Activated T-cell treated with anti-CD3 and anti-CD28 coated beads, Interleukin-2, amount 50 U/mL, for 72 hours (primary cell): ENCODE data around the gene ABTB2. TPM values are rescaled to one million over a fixed set of nuclear protein-coding genes. Genes with fewer than 3 reads are reported as not detected.

ENCODE experiments used
- ATAC-seq, 2 donors: fragments of 150-1000 bp; cut with Tn5 transposase; replicated peaks in 1 of 2; 2 replicates each; pipeline ENCODE4 v1.10.0; 2021; ENCODE audit warnings: moderate library complexity in 2 of 2, mild to moderate bottlenecking in 1 of 2
- DNase-seq, 2 donors: peaks; one replicate each; pipeline ENCODE4 v3.0.0; 2021 to 2022; ENCODE audit warnings: mixed read lengths in 1 of 2
- H3K27ac Mint-ChIP-seq: one replicate; pipeline ENCODE4 v1.8.0; 2022; ENCODE audit warnings: mild to moderate bottlenecking, moderate library complexity, mixed read lengths
- H3K27me3 Mint-ChIP-seq: one replicate; pipeline ENCODE4 v1.8.0; 2022; ENCODE audit warnings: low read depth, mixed read lengths
- H3K36me3 Mint-ChIP-seq, 2 donors: one replicate each; pipeline ENCODE4 v1.8.0; 2022; ENCODE audit warnings: mixed read lengths in 2 of 2, mild to moderate bottlenecking in 1 of 2; ENCODE audit not compliant: insufficient read depth in 2 of 2
- H3K4me1 Mint-ChIP-seq: one replicate; pipeline ENCODE4 v1.8.0; 2022; ENCODE audit warnings: low read depth, mixed read lengths
- H3K4me3 Mint-ChIP-seq, 2 donors: one replicate each; pipeline ENCODE4 v1.8.0; 2022; ENCODE audit warnings: mild to moderate bottlenecking in 2 of 2, mixed read lengths in 2 of 2, moderate library complexity in 2 of 2
- H3K9me3 Mint-ChIP-seq, 2 donors: one replicate each; pipeline ENCODE4 v1.8.0; 2022; ENCODE audit warnings: mixed read lengths in 2 of 2
- total RNA-seq, 2 donors: library from RNA; stranded (reverse); gene quantifications; one replicate each; pipeline ENCODE4 v1.2.3, GENCODE V29; 2022

ABTB2 gene
- total RNA-seq, 2 donors from 2014 or later, result 2.2 to 5.6 TPM

DNA sequence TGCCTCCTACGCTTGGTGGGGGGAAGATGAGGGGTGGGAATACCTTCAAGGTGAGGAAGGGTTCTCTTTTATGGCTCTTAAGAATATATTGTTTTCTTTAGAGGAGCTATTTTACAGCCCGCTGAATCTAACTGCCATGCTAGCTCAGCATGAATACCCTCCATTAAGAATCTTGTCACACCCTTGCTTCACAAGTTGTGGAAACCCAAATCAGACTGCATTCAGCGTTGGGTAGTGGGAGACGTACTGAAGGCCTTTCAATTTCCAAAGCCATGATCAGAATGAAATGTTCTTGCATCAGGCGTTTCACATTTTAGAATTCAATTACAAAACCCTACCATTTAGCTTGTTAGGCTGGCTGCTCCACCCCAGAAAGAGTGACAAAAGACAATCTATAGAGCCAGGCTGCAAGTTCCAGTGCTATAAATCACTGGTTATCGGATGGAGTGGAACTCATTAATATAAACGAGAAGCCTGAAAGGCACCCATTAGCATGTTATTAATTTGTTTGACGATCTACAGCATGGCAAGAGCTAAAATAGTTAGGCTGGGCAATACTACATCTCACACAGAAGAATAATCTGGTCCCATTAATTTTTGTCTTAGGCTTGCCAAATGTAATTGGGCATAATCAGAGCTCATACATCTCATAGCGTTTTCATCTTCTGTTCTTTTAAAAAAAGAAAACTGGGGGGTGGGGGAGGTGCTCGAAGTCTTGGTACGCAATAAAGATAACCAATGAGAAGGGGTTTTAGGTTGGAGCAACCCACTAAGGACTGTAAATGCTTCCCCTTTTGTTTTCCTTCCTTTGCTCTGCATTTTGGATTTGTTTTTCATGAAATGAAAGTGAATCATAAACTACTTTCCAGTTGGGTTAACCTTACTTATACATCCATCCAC, 57.5 kb downstream of the ABTB2 start:
- peaks cover 2% of the 10 kb centered on the region for H3K27me3 Mint-ChIP-seq
- H3K9me3 Mint-ChIP-seq, result no peaks in the 10 kb centered on the region
- no peak overlapping the region for H3K4me3 Mint-ChIP-seq
- DNase-seq (no peak), ATAC-seq (no peak)
- H3K27ac Mint-ChIP-seq, result no peak overlapping the region
- H3K4me1 Mint-ChIP-seq, result peaks cover 11% of the 10 kb centered on the region
- H3K36me3 Mint-ChIP-seq, result no peaks in the 10 kb centered on the region

DNA sequence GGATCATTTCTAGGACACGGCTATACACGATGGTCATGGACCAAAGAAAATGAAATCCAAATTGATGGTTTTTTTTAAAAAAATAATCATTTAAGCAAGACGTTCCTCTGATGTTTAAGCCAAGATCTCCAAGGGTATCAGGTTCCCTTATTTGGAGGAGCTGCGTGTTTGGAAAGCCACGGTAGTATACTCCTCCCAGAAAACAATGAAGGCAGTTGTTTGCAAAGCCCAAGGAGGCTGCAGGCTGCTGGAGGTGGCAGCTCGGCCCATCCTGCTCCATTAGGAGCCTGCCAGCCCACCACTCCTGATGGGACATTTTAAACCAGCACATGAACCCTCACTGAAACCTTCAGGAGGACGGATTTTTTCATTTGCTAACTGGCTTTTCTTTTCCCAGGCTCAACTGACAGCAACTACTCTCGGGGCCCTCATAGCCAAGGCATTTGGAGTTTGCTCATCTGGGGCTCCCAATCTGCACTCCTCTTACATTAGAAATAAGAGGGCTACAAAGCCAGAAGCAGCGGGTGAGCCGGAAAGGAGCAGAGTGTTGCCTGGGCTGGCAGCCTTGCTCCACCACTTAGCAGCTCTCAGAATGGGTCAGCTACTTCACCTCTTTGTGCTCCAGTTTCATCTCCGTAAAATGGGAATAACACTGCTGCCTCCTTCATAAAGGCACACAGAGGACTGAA, 58.4 kb downstream of the ABTB2 start:
- DNase-seq (no peak), ATAC-seq (no peak)
- no peaks in the 10 kb centered on the region for H3K27me3 Mint-ChIP-seq
- no peak overlapping the region for H3K4me3 Mint-ChIP-seq
- H3K27ac Mint-ChIP-seq, result no peak overlapping the region
- H3K4me1 Mint-ChIP-seq, result peaks cover 11% of the 10 kb centered on the region
- no peaks in the 10 kb centered on the region for H3K36me3 Mint-ChIP-seq
- H3K9me3 Mint-ChIP-seq, result no peaks in the 10 kb centered on the region

DNA sequence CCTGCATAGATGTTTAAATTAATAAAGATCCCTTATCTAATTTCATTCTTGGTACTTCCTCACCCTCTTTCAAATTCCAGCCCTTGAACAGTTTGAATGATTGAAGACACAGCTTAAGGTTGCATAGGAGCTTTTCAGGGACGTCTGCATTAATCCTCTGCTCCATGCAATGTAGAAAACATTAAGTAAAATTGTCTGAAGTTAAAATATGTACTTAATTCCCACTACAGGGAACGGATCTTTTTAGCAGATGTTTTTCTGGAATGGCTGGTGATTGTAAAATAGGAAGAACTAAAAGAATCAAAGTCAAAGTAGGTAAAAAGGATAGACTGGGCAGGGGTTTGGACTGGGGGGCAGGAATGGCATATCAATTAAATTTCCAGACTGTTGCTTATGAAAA, 58.9 kb downstream of the ABTB2 start:
- H3K4me1 Mint-ChIP-seq, result peaks cover 11% of the 10 kb centered on the region
- no peak for ATAC-seq
- no peak overlapping the region for H3K4me3 Mint-ChIP-seq
- H3K27me3 Mint-ChIP-seq, result no peaks in the 10 kb centered on the region
- H3K27ac Mint-ChIP-seq, result no peak overlapping the region
- no peaks in the 10 kb centered on the region for H3K36me3 Mint-ChIP-seq
- no peak for DNase-seq
- no peaks in the 10 kb centered on the region for H3K9me3 Mint-ChIP-seq

DNA sequence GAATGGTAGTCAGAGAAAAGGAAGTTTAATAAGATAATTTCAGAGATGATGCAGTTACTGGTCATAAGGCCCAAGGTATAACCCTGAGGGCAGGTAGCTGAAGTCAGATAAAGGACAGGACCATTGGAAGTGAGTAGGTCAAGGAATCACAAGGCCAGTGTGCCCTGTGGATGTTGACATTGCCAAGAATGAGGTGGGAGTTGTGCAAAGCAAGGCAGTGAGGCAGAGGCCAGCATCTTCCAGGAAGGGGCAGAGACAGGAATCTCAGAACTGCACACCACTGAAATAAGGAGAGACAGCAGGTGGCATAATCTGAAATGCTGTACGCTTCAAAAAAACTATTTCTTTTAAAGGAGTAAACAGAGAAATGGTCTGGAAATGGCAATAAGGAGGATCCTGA, 61.4 kb downstream of the ABTB2 start:
- ATAC-seq, result no peak

DNA sequence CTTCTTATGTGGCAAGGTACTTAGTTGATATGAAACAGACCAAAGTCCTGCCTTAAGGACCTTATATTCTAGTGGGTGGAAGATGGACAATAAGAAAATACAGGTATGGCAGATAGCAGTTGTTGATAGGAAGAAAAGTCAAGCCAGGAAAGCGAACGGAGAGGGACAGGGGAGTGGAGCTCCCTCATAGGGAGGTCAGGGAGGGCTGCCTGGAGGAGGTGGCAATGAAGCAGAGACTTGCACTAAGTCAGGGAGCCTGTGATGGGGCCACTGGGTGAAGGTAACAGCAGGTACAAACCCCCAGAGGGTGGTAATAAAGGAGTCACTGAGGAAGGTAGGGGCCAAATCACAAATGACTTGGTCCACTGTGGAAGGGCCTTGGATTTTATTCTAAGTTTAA, 65.3 kb downstream of the ABTB2 start:
- Mint-ChIP-seq H3K27ac (no peak overlapping the region), H3K27me3 (no peaks in the 10 kb centered on the region), H3K4me3 (no peak overlapping the region), H3K9me3 (no peaks in the 10 kb centered on the region), H3K36me3 (no peaks in the 10 kb centered on the region), H3K4me1 (no peaks in the 10 kb centered on the region)
- no peak for DNase-seq
- ATAC-seq, result no peak

More for the DNA sequence above, 61.4 kb downstream of the ABTB2 start:
- Mint-ChIP-seq H3K36me3 (no peaks in the 10 kb centered on the region), H3K9me3 (no peaks in the 10 kb centered on the region), H3K27ac (no peak overlapping the region), H3K4me3 (no peak overlapping the region), H3K4me1 (no peaks in the 10 kb centered on the region), H3K27me3 (no peaks in the 10 kb centered on the region)
- DNase-seq, result no peak

DNA sequence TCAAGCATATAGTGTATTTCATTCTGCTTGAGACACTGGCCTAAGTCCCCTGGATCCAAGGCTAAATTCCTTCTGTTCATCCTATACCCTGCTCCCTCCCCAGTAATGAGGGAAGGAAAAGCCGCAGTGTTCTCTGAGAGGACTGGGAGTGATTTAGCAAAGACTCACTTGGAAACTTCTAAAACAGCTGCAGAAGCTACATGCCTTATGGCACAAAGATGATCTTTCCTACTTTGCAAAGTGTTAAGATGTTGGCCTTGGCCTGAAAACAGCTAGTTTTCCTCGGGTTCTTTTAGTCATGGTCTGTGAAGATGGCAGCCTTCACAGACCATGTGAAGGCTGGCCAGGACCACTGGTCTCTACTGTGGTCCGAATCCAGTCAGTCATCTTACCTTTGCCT, 65.7 kb downstream of the ABTB2 start:
- H3K4me3 Mint-ChIP-seq, result no peak overlapping the region
- H3K27me3 Mint-ChIP-seq, result no peaks in the 10 kb centered on the region
- no peak for DNase-seq
- no peaks in the 10 kb centered on the region for H3K9me3 Mint-ChIP-seq
- ATAC-seq, result no peak
- H3K27ac Mint-ChIP-seq, result no peak overlapping the region
- H3K36me3 Mint-ChIP-seq, result no peaks in the 10 kb centered on the region
- H3K4me1 Mint-ChIP-seq, result no peaks in the 10 kb centered on the region

DNA sequence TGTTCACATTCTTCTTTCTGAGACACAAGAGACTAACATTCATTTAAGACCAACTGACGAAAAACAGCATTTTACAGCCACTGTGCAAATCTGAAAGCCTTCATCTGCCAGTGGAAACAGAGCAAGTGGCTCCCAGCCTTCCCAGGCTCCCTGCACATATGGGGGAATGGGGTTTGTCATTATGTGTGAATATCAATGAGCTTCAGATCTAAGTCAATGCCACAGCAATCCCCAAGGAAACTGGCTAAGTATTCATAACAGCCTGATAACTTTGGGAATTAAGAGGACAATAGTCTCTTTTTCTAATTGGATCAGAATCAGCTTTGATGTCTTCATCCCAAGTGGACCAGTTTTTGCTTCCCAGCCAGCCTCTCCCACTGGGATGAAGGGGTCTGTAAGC, 66.9 kb downstream of the ABTB2 start:
- DNase-seq (no peak), ATAC-seq (no peak)
- no peaks in the 10 kb centered on the region for H3K36me3 Mint-ChIP-seq
- H3K27ac Mint-ChIP-seq, result no peak overlapping the region
- H3K27me3 Mint-ChIP-seq, result no peaks in the 10 kb centered on the region
- H3K4me1 Mint-ChIP-seq, result no peaks in the 10 kb centered on the region
- H3K9me3 Mint-ChIP-seq, result no peaks in the 10 kb centered on the region
- no peak overlapping the region for H3K4me3 Mint-ChIP-seq

DNA sequence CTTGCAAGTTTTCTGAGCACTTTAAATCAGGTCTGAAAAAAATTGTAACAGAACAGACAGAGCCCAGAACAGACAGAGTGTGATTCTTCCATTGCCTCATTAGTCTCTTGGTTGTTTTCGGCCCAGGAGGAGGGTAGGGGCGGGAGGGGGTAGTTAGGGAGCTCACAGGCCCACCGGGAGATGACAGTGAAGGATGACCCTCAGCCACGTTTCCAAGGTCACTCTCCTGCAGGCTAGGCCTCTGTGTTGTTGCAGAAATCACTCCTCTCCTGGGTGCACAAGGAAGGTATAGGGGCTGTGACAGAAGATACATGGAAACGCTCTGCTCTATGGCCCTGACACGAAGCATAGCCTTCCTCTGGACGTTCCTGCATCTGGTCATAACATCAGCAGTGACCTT, 69.3 kb downstream of the ABTB2 start:
- H3K4me1 Mint-ChIP-seq, result no peaks in the 10 kb centered on the region
- H3K36me3 Mint-ChIP-seq, result no peaks in the 10 kb centered on the region
- H3K27ac Mint-ChIP-seq, result no peak overlapping the region
- H3K27me3 Mint-ChIP-seq, result no peaks in the 10 kb centered on the region
- H3K4me3 Mint-ChIP-seq, result no peak overlapping the region
- DNase-seq (no peak), ATAC-seq (no peak)
- no peaks in the 10 kb centered on the region for H3K9me3 Mint-ChIP-seq

DNA sequence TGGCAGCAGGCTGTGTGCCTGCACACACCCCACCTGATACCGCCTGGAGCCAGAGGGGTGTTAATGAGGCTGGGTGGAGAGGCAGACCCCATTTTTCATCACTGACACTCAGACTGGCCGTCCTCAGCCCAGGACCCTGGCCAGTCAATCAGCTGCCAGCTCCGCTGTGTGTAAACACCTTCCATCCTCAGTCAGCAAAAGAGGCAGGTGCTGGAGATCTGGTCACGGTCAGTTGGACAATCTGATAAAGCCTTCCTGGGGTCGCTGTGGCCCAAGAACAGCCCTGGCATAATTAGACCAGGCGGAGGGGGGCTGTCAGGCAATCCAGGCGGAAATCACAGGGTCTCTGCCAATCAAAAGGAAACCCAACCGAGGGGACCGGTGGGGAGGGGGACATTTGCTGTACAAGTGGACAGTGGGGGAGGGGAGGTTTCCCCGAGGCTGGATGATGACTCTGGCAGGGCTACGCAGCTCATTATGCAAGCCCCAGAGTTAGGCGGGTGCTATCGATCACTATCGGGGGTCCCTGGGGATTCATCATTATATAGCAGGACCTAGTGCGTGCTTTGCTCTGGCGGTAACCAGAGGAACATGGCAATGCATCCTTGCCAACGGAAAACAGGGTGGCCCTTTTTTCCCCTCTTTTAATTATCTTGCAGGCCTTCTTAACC, 72.9 kb downstream of the ABTB2 start:
- Mint-ChIP-seq H3K27me3 (no peaks in the 10 kb centered on the region), H3K36me3 (no peaks in the 10 kb centered on the region), H3K27ac (no peak overlapping the region), H3K9me3 (no peaks in the 10 kb centered on the region), H3K4me1 (no peaks in the 10 kb centered on the region), H3K4me3 (no peak overlapping the region)
- DNase-seq (no peak), ATAC-seq (no peak)

DNA sequence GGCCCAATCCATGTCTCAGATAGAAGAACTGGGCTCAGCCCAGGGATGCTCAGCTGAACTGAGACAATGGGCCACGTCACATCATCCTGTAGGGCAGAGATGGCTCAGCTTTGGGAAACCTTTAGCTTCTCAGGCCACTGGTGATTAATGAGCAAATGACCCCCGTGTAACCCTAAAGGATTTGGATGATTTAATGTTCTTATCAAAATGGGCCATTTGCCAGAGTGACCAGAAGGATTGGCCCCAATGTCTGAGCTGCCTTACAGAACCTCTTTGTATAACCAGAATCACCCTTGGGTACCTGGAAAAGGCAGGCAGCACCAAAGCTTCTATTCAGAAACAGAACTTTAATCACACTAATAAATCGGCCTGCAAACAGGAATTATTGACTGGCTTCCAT, 73.7 kb downstream of the ABTB2 start:
- no peaks in the 10 kb centered on the region for H3K4me1 Mint-ChIP-seq

DNA sequence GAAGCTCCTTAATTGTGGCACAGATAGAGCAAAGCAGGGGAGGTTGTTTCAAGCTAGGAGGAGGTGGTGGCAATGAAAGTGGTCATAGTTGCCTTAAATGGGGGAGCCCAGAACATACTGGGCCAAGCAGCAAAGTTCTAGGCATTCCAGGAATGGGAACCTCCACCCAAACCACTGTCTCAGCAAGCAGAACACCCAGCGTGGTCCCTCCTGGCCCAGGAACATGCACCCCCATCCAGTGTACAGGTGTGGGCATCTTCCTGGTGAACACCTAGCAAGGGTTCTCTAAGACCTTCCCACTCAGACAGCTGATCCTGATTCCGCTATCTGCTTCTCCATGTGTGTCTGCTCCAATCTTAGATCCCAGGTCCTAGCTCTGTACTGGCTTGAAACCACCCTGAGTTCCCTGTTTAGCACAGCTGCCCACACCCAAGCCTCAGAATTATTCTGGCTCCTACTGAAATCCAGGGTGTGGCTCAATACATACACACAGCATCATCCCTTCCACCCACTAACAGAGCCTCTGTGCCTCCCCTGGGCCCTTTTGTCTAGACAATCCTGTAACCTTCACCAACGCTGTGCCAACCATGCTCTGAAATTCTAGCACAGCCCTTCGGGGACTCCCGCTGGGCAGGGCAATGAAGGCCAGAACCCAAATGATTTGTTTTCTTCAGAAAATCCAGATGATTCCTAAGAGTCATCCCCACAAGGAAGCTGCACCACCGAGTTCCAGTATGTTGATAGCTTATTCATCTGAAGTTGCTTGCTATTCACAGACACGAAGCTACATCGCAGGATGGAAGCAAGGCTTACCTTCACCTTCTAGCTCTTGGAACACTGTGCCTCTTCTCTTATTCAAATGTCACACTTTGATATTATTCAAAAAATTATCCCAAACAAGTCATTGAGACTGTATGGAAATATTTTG, 76.6 kb downstream of the ABTB2 start:
- Mint-ChIP-seq H3K36me3 (no peaks in the 10 kb centered on the region), H3K9me3 (no peaks in the 10 kb centered on the region), H3K27me3 (no peaks in the 10 kb centered on the region), H3K27ac (no peak overlapping the region), H3K4me1 (no peaks in the 10 kb centered on the region), H3K4me3 (no peak overlapping the region)
- ATAC-seq (no peak), DNase-seq (no peak)

More for the DNA sequence above, 73.7 kb downstream of the ABTB2 start:
- ATAC-seq (no peak), DNase-seq (no peak)
- Mint-ChIP-seq H3K27me3 (no peaks in the 10 kb centered on the region), H3K36me3 (no peaks in the 10 kb centered on the region), H3K9me3 (no peaks in the 10 kb centered on the region), H3K27ac (no peak overlapping the region), H3K4me3 (no peak overlapping the region)

DNA sequence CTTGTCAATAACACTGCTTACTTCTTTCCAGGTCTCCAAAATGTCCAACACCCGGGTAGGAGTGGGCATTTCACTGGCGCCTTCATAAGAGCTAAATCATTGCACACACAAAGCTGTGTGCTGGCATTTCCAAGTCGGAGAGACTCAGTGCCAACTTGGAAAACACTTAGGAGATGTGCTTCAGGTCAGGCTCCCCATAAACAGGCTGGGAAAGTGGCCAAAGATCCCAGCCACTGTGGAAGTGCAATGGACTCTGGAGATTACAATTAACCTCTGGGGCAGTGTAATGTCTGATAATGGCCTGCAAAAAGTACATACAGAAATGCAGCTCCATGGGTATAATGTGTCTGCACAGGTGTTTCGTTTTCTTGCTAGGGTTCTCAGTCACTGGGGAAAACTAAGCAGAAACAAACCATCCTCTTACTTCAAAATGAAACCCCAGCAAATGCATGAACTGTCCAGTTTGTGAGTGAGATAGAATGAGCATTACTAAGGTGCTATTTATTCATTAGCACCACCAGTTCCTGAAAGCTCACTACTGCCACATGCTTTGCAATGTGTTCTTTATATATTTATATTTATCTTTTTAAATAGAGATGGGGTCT, 79.0 kb downstream of the ABTB2 start:
- no peaks in the 10 kb centered on the region for H3K4me1 Mint-ChIP-seq
- no peak overlapping the region for H3K27ac Mint-ChIP-seq
- H3K36me3 Mint-ChIP-seq, result no peaks in the 10 kb centered on the region
- no peak overlapping the region for H3K4me3 Mint-ChIP-seq
- ATAC-seq (no peak), DNase-seq (no peak)
- H3K27me3 Mint-ChIP-seq, result no peaks in the 10 kb centered on the region
- no peaks in the 10 kb centered on the region for H3K9me3 Mint-ChIP-seq
